Stromal cell of bone marrow (primary cell): ENCODE measurements around the gene DGCR8.
"Not testable (repeated sequence)": the region's sequence is repeated elsewhere in the genome, so short reads cannot be mapped to it uniquely, and the experiment has no call there.

ENCODE experiments used
- DNase-seq: peaks from one replicate; pipeline ENCODE4 v3.0.0-alpha.2; 2012; ENCODE audit warnings: low read depth

The DGCR8 gene

DNA sequence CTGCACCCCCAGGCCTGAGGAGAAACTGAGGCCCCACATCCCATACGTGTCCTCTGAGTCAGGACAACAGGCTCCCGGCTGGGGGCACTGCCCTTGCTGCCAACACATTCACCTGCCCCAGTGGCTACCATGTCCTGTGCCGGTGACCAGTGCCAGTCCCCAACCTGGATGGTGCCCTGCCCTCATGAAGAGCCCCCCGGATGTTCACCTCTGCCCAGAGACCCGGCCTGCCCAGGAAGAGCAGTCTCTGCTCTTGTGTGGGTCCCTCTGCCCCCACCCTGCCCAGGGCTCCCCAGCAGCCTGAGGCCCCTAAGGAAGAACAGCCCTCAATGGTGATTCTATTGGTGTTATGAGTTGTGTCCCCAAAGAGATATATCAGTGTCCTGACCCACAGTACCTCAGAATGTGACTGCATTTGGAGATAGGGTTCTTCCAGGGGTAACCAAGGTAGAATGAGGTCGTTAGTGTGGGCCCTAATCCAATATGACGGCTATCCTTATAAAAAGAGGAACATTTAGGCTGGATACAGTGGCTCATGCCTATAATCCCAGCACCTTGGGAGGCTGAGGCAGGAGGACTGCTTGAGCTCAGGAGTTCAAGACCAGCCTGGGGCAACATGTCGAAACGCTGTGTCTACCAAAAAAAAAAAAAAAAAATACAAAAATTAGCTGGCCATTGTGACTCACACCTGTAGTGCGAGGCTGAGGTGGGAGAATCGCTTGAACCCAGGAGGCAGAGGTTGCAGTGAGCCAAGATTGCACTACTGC, 13.2 kb upstream of the DGCR8 start:
- no peak for DNase-seq

DNA sequence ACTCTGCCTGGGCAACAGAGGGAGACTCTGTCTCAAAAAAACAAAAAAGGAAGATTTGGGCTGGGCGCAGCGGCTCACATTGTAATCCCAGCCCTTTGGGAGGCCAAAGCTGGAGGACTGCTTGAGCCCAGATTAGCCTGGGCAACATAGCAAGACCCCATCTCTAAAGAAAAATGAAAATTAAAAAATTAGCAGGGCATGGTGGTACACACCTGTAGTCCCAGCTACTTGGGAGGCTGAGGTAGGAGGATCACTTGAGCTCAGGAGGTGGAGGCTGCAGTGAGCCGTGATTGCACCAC, 12.7 kb upstream of the DGCR8 start:
- DNase-seq, result not testable (repeated sequence)

DNA sequence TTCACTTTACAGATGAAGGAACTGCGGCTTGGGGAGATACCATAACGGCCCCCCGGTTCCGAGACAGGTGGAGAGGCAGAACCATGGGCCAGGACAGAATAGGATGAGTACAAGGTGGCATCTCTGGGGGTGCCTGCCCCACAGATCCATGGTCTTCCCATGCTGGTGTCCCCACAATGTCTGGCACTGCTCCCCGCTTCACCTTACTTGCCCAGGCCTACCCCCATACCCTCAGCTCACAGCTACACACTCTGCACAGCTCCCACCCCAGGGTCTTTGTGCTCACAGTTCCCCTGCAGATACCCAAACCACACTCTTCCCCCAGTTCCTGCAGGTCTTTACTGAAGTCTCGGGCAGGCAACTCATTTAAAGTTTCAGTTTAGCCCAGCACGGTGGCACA, 11.4 kb upstream of the DGCR8 start:
- no peak for DNase-seq

DNA sequence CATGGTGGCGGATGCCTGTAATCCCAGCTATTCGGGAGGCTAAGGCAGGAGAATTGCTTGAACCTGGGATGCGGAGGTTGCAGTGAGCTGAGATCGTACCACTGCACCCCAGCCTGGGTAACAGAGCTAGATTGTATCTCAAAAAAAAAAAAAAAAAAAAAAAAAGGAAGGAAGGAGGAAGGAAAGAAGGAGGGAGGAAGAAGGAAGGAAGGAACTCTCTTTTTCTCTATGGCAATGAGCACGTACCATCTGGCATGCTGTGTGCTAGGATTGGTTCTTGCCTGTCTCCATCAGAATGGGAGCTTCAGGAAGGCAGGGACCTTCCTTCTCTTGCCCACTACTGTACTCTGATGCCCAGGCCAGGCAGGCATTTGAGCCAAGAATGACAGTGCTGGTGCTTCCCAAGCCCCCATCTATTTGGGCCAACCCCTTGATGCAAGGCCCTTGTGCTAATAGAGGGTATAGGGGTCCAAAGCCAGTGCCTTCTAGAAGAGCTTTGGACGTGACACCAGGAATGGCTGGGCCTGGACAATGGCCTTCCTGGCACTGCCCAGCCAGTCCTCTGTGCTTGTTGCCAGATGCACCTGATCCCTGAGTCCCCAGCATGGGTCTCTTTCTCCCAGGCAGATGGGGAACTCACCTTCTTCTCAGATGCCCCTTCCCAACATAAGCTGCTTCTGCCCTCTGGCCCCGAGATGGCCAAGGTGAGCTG, 10.6 kb upstream of the DGCR8 start:
- no peak for DNase-seq

DNA sequence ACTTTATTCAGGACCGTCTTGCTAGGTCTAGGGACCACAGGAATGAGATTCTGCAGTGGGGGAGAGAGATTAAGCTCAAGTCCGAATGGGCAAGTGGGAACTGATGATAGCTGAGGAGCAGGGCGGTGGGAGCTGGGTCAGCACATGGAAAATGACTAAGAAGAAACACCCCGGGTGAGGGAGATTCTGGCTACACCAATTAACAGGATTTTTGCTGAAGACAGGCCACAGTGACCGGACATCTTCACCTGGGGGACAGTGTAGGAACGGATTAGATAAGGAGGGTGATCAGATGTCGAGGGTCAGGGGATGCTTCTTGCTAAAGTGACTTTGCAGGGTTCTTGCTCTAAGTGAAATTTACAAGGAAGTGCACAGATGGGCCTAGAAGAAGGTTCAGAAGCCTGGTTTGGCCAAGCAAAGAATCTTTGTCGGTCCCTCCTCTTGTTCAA, 8.5 kb upstream of the DGCR8 start:
- no peak for DNase-seq

DNA sequence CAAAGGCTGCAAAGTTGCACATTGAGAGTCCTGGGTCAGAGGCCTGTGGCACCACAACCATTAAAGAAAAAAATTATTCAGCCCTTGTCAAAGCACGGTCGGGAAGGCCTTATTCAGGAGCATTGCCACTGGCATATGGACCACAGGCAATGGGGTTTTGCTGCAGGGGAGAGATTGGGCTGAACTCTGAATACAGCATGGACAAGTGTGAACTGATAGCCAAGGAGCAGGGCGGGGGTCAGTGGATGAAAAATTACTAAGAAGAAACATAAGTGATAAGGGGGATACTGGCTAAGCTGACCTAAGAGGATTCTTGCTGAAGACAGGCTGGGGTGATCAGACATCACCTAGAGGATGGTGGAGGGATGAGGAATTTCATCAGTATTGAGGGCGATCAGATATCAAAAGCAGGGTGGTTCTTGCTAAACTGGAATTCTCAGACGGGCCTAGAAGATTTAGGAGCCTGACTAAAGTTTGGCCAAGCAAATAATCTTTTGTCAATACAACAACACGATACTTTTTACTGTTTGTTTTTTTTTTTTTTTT, 3.3 kb upstream of the DGCR8 start:
- no peak for DNase-seq

DNA sequence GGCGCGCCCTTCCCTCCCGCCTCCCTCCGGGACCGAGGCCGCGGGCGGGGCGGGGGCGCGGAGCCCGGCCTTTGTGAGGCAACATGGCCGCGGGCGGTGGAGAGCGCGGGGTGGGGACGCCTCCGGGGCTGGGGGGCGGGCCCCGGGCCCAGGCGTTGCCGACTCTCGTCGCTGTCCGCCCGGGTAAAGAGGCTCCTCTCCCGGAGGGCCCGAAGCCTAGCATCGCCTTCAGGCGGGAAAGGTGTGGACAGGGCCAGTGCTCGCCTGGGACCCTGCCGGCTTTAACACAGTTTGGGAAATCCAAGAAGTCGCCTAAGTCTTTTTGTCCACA, 369 bp downstream of the DGCR8 start:
- DNase-seq, result peak; percentile 33

DNA sequence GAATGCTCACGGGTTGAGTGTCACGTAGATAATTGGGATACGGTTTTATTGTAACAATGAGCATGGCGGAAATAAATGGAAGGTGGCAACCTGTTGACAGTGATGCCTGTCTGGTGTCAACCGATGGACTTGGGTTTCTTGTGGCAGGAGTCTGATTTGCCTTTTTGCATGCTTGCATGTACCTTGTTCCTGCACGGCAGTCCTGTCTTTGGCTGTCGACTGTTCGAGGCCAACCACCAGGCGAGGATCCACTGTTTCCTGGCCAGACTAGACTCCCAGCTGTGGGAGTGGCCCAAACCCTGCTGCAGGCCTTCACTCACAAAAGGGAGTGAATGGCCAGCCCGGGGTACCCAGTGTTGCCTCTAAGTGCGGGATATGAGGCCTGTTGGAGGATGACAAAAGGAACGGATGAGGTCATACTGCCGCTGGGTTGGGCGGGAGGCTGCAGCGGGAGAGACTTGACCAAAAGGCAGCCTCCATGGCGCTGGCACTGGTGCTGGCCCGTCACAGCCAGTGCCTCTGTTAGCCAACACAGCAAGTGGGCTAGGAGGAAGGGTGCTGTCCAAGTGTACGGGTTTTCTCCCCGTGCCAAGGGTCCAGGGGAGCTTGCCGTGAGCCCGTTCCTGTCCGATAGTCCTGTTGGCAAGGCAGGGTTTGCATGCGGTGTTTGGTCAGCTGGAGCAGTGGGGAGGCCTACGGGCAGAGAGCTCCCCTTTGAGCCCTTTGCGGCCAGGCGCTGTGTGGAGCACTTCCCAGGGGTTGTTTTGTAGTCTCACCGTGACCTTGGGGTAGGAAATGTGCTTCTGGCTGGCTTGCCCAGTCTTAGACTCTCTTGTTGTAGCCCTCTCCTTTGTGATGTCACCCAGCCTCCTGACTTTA, 974 bp downstream of the DGCR8 start:
- DNase-seq, result peak; percentile 56

DNA sequence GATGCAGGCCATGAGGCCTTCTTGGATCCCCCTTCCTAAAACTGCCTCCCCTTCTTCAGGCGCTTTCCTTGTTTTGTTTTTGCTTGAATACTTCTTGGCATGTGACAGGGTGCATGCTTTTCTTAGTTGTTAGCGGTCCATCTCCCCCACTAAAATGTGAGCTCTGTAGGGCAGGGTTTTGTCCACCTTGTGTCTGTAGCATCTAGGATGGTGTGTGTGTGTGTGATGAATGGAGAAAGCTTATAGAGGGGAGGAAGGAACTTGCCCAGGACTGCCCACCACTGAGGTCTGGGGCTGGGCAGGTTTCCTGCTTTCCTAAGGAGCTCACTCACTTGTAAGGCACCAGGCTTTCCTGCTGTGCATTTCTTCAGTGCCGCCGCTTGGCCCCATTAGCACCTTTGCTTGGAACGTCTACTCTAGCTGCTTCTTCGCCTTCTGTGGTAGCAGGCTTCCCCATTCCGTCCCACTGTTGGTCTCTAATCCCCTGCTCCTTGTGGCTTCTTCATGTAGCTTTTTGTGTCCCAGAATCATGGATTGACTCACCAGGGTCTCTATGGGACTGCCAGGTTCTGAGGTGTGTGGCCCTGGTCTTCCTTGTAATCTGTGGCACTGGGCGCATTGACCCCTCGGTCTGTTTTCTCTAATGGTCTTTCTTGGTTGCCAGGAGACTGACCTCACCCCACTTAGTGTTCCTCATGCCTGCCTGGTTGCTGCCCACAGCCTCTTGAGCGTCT, 3.3 kb downstream of the DGCR8 start:
- no peak for DNase-seq

DNA sequence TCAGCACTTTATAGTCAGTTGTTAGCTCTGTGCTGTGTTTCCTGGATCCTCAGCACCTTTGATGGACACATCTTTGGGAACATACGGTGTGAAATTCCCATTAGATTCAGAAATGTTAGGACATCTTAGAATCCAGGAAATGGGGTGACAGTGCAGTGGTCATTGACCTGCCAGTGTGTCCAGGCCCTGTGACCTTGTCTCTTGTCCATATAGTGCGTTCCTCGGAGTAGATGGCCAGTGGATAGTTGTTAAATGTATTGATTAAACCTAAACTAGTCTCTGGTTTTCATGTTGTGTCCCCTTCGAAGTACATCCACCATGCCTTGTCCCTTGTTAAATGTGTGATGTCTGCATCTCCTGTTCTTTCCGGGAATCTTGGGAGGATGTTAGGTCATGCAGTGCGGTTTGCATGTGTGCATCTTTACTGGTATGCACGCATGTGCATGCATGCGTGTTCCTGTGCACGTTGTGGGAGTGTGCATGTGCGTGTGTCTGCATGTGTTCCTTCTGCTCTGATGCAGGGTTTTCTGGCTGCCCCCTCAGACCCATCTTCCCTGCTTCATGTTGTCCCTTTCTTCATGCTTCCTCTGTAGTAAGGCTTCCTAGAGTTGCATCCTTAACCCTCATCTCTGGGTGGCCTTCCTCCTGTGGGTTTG, 4.0 kb downstream of the DGCR8 start:
- no peak for DNase-seq

DNA sequence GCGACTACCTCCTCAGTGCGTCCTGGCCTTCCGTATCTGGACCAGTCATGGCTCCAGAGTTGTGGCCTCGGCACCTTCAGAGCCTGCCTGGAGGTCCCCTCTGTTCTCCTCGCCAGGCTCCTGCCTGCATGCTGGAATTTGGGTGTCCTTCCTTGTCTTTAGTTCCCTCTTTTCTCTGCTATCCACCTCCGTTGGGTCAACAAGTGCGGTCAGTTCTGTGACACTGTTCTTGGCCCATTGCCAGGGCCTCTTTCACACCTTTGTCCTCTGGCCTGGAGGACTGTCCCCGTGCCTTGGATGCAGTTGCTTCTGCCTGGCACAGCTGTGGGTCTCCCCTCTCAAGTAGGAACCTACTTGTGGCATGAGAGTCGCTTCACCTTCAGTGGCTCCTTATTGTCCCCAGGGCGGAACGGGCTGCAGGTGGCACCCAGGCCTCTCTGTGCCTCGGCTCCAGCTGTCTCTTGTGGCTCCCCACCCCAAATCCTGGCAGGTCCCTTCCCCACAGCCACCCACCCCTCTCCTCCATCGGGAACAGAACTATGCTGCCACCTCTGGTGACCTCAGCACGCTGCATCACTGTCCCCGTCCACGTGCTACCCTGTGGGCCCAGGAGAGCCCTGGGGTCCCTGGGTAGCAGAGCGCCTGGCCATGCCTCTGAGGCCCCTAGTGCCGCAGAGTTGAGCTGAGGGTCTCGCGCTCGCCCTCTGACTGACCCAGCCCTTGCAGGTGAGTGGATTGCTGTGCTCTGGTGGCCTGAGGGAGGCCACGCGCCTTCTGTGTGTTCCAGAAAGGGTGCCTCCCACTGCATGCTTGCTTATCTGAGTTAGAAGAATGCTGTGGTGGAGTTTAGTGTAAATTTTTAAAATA, 4.7 kb downstream of the DGCR8 start:
- no peak for DNase-seq

DNA sequence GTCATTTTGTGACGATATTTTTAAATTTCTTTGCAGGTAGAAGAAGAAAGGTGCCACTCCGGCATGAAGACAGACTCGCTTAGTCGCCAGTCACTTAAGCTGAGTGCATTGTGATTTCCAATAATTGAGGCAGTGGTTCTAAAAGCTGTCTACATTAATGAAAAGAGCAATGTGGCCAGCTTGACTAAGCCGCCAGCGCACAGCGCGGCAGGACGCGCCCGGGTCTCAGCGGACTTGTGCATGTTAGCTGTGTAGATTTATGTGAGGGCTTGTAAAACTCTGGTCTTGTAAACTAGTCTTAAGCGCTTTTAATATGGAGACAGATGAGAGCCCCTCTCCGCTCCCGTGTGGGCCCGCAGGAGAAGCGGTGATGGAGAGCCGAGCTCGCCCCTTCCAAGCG, 5.6 kb downstream of the DGCR8 start:
- no peak for DNase-seq

DNA sequence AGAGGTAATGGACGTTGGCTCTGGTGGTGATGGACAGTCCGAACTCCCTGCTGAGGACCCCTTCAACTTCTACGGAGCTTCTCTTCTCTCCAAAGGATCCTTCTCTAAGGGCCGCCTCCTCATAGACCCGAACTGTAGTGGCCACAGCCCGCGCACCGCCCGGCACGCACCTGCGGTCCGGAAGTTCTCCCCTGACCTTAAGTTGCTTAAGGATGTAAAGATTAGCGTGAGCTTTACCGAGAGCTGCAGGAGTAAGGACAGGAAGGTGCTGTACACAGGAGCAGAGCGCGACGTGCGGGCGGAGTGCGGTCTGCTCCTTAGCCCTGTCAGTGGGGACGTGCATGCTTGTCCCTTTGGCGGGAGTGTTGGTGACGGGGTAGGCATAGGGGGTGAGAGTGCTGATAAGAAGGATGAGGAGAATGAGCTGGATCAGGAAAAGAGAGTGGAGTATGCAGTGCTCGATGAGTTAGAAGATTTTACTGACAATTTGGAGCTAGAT, 6.1 kb downstream of the DGCR8 start:
- no peak for DNase-seq

DNA sequence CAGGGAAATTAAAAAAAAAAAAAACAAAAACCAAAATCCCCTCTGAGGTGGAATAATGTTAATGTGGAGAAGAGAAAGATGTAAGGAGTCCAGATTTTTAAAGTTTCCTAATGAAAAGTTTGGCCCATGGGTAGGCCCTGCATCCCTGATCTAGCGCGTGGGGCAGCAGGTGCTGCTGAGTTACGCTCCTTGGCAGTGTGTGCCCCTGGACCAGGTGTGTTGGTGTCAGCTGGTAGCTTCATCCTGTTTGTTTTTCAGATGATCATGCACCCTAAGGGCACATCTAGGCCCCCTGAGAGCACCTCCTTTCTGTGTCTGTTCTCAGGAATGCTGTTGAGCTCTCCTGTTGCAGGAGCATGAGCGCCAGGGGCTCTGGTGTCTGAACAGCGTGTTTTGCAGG, 6.7 kb downstream of the DGCR8 start:
- no peak for DNase-seq

DNA sequence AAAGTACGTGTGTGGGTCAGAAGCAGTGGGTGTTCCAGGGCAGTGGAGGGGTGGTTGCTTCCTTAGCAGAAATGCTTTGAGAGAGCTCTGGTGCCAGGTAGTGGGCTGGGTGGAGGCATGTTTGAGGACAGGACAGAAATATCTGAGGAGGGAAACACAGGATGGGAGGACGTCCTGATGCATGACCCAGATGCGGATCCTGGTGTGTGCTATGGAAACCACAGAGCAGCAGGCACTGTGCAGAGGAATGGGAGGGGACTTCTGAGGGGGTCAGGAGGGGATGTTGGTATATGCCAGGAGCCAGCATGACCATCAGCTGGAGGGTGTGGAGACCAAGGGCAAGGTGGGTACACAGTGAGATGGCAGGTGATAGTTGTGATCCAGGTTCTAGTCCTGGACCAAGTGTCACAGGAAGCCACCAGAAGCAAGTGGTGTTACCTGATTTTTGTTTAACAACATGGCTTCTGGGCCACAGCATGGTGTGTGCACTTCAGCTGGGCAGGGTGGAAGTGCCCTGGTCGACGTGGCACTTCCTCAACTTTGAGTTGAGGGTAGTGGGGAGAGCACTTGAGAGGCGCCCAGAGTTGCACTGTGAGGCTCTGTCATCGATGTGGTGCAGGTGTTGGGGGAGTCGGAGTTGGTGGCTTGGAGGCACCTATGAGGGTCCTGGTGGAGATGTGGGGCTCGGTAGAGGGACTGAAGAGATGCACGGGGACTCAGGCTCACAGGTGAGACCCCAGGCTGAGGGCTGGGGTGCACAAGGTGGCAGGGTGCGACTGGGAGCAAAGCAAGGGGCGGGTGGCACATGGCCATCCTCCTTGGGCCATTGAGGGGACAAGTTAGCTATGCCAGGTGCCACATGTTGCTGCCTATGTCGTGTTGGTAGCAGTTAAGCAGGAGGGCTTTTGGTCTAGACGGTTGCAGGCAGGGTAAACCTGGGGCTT, 7.5 kb downstream of the DGCR8 start:
- DNase-seq, result no peak

DNA sequence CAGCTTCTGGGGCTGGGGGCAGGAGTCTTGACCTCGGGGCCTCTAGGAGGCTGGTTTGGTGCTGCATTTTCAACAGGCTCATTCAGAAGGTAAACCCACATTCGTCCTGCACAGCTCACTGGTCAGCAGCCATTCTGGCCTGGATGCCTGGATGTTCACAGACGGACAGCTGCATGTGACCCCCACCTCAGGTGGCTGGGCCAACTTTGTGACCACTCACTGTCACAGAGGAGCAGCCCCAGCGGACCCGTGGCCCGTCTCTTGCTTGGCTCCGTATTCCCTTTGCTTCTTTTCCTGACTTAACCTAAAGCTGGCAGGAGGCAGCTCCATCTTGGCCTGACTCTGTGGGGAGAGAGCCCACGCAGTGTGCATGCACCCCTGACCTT, 8.2 kb downstream of the DGCR8 start:
- DNase-seq, result no peak

DNA sequence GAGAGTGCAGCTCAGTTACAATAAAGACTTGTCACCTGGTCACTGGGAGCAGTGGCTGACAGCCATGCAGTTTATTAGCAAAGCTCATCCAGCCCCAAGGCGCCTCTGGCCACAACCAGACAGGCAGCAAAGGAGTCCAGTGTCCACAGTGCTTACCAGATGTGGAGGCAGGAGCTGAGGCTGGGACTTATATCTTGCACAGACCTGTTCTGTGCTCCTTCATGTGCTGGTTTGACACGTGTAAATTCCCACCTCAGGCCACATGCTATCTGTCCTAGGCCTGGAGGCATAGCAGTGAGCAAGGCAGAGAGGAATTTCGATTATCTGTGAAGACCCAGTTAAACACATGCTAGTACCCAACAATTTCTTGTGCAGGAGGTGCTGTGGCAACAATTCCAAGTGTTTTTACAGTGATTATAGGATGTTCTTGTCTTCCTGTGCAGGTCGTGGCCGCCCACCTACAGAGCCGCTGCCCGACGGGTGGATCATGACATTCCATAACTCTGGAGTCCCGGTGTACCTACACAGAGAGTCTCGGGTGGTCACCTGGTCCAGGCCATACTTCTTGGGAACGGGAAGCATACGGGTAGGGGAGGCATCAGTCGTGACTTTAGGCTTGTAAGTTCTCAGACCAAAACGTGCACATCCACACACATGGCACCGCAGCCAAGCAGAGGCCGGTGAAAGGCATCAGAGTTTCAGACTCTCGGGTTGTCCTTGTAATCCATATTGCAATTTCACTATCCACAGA, 9.4 kb downstream of the DGCR8 start:
- DNase-seq, result no peak

DNA sequence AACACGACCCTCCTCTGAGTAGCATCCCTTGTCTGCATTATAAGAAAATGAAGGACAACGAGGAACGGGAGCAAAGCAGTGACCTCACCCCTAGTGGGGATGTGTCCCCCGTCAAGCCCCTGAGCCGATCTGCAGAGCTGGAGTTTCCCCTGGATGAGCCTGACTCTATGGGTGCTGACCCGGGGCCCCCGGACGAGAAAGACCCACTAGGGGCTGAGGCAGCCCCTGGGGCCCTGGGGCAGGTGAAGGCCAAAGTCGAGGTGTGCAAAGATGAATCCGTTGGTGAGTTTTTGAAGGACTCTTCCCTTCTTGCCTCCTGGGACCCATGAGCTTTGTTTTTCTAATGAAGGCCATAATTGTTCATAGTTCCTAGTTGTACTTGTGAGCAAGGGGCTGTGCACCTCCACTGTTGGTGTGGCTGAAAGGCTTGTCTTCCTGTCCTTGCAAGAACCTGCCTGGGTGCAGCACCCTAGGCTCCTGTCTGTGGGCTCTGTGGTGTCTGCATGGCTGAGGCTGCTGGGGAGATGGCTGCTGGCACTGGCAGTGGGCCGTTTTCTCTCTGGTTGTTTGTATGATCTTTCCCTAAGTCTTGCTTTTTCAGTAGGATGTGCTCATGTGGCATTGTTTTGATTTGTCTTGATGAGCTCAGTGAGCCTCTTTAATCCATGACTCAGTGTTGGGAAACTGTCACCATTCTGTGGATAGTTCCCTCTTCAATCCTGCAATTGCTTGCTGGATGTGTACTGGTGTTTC, 10.1 kb downstream of the DGCR8 start:
- peak; percentile 47 for DNase-seq
